ENCODE data around the gene IFT74.

DNA sequence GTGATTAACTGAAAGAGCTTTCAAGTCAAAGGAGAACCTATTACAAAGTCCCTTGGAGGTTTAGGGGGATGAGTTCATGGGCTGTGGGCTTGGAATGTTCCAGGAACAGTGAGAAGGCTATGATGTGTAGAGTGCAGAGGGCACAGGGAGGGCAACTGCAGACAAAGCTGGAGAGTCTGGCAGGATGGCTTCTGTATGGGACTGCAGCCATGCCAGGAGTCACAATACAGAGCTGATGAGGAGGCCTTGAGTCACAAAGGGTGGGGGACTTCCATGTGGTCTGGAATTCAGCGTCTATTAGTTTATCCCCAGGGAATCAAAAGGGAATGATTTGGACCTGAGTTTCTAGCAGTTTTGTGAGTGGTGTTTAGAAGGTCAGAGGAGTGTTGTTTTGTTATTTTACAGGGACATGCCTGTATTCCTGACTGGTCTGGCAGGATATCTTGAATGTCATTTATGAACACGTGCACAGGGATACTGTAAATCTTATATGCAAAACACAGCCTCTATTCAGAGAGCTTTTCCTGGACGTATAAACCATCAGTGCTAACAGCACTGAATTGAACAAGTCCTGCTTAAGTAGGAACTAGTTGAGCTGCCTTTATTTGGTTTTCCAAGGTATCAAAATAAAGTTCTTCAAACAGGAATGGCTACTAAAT is 138.6 kb downstream of the IFT74 start:
- TF ChIP-seq SUZ12 (IDR thresholded peaks at IDR 0.05; ENCODE audit: extremely low read depth, insufficient read depth, insufficient read length), result no peak
- no peak for TF ChIP-seq ZNF274 (IDR thresholded peaks at IDR 0.05; ENCODE audit: low read depth, low read length)
